Activated CD4-positive, alpha-beta T cell treated with anti-CD3 and anti-CD28 coated beads, Interleukin-2, amount 50 U/mL, for 1 hour (primary cell): ENCODE data around the gene FSTL4.

Experiments
- DNase-seq: peaks from one replicate; pipeline ENCODE4 v3.0.0-alpha.2; 2020

The FSTL4 gene

GRCh38 chr5:133610489-133611356 is 1.6 kb downstream of the FSTL4 start:
- DNase-seq: peak; percentile 22

GRCh38 chr5:133607451-133607850 is 4.9 kb downstream of the FSTL4 start:
- DNase-seq: no peak

GRCh38 chr5:133606835-133607234 is 5.5 kb downstream of the FSTL4 start:
- no peak for DNase-seq

GRCh38 chr5:133605323-133605722 is 7.0 kb downstream of the FSTL4 start:
- DNase-seq: no peak

- DNase-seq: no peak
These were observed 8.6 kb downstream of the FSTL4 start for GRCh38 chr5:133603711-133604110.

- no peak for DNase-seq
These were observed 9.4 kb downstream of the FSTL4 start for GRCh38 chr5:133602835-133603380.

- no peak for DNase-seq
These were observed 12.7 kb downstream of the FSTL4 start for GRCh38 chr5:133599600-133599999.

GRCh38 chr5:133599044-133599443 is 13.3 kb downstream of the FSTL4 start:
- DNase-seq: no peak

GRCh38 chr5:133596049-133596448 is 16.3 kb downstream of the FSTL4 start:
- no peak for DNase-seq

GRCh38 chr5:133595465-133595864 is 16.9 kb downstream of the FSTL4 start:
- no peak for DNase-seq

GRCh38 chr5:133589286-133589685 is 23.1 kb downstream of the FSTL4 start:
- DNase-seq: no peak

GRCh38 chr5:133582971-133583370 is 29.4 kb downstream of the FSTL4 start:
- DNase-seq: no peak

- DNase-seq: no peak
These were observed 30.4 kb downstream of the FSTL4 start for GRCh38 chr5:133581918-133582317.

- no peak for DNase-seq
These were observed 31.0 kb downstream of the FSTL4 start for GRCh38 chr5:133581348-133581747.

GRCh38 chr5:133580618-133581017 is 31.7 kb downstream of the FSTL4 start:
- no peak for DNase-seq

- no peak for DNase-seq
These were observed 32.6 kb downstream of the FSTL4 start for GRCh38 chr5:133579766-133580165.

- DNase-seq: no peak
These were observed 43.0 kb downstream of the FSTL4 start for GRCh38 chr5:133569347-133569746.

- DNase-seq: peak; percentile 15
These were observed 46.3 kb downstream of the FSTL4 start for GRCh38 chr5:133565993-133566392.

GRCh38 chr5:133564921-133565565 is 47.3 kb downstream of the FSTL4 start:
- no peak for DNase-seq

GRCh38 chr5:133562554-133562953 is 49.8 kb downstream of the FSTL4 start:
- DNase-seq: no peak

- DNase-seq: no peak
These were observed 52.4 kb downstream of the FSTL4 start for GRCh38 chr5:133559960-133560359.

- DNase-seq: no peak
These were observed 55.8 kb downstream of the FSTL4 start for GRCh38 chr5:133556551-133556950.

- no peak for DNase-seq
These were observed 58.1 kb downstream of the FSTL4 start for GRCh38 chr5:133554279-133554678.

GRCh38 chr5:133552925-133553525 is 59.3 kb downstream of the FSTL4 start:
- DNase-seq: peak; percentile 41
